EL (cell line): ENCODE data around the gene BMPR1B.

ENCODE experiments used
- DNase-seq: peaks from one replicate; pipeline ENCODE4 v3.0.0-alpha.2; 2016

BMPR1B gene

GRCh38 chr4:94968493-94968892 lies 210.7 kb downstream of the BMPR1B start:
- no peak for DNase-seq

GRCh38 chr4:94970650-94971049 lies 212.9 kb downstream of the BMPR1B start:
- DNase-seq = no peak

- DNase-seq = no peak
Observed at GRCh38 chr4:94974773-94975172, 217.0 kb downstream of the BMPR1B start.

GRCh38 chr4:94976371-94977011 lies 218.7 kb downstream of the BMPR1B start:
- DNase-seq = no peak

- no peak for DNase-seq
Observed at GRCh38 chr4:94978904-94979303, 221.1 kb downstream of the BMPR1B start.

GRCh38 chr4:94979621-94980020 lies 221.9 kb downstream of the BMPR1B start:
- DNase-seq = no peak

- no peak for DNase-seq
Observed at GRCh38 chr4:94995684-94996394, 238.1 kb downstream of the BMPR1B start.

- DNase-seq = no peak
Observed at GRCh38 chr4:95000076-95000648, 242.4 kb downstream of the BMPR1B start.

- no peak for DNase-seq
Observed at GRCh38 chr4:95004912-95005311, 247.2 kb downstream of the BMPR1B start.

- DNase-seq = no peak
Observed at GRCh38 chr4:95007998-95008397, 250.2 kb downstream of the BMPR1B start.

GRCh38 chr4:95013236-95013635 lies 255.5 kb downstream of the BMPR1B start:
- no peak for DNase-seq

GRCh38 chr4:95014068-95014467 lies 256.3 kb downstream of the BMPR1B start:
- no peak for DNase-seq

- DNase-seq = no peak
Observed at GRCh38 chr4:95017305-95018064, 259.7 kb downstream of the BMPR1B start.

- DNase-seq = no peak
Observed at GRCh38 chr4:95018785-95019184, 261.0 kb downstream of the BMPR1B start.

- DNase-seq = no peak
Observed at GRCh38 chr4:95020521-95020920, 262.8 kb downstream of the BMPR1B start.

- no peak for DNase-seq
Observed at GRCh38 chr4:95021099-95021498, 263.3 kb downstream of the BMPR1B start.

- no peak for DNase-seq
Observed at GRCh38 chr4:95023110-95023509, 265.4 kb downstream of the BMPR1B start.

GRCh38 chr4:95027905-95028618 lies 270.3 kb downstream of the BMPR1B start:
- DNase-seq = no peak

- no peak for DNase-seq
Observed at GRCh38 chr4:95038791-95039190, 281.0 kb downstream of the BMPR1B start.

GRCh38 chr4:95044324-95044837 lies 286.6 kb downstream of the BMPR1B start:
- DNase-seq = no peak

- DNase-seq = no peak
Observed at GRCh38 chr4:95045429-95045828, 287.7 kb downstream of the BMPR1B start.

GRCh38 chr4:95048296-95048695 lies 290.5 kb downstream of the BMPR1B start:
- no peak for DNase-seq
